H9 (cell line): ENCODE results near the gene GPALPP1. TPM values are rescaled to one million over a fixed set of nuclear protein-coding genes. Genes with fewer than 3 reads are reported as not detected.

ENCODE experiments used
- DNase-seq: peaks from one replicate; pipeline ENCODE4 v3.0.0-alpha.2; 2017
- H2AFZ ChIP-seq: one replicate; pipeline ENCODE4 v1.6.1; 2013; ENCODE audit warnings: mild to moderate bottlenecking, low read length, control low read depth, moderate library complexity
- H2AK5ac ChIP-seq: 2 replicates; pipeline ENCODE4 v1.6.1; 2013; ENCODE audit warnings: low read length, control low read depth, mixed read lengths; ENCODE audit not compliant: insufficient read length
- H2BK120ac ChIP-seq: one replicate; pipeline ENCODE4 v1.6.1; 2013; ENCODE audit warnings: low read depth, mild to moderate bottlenecking, low read length, control low read depth, inconsistent platforms; ENCODE audit not compliant: poor library complexity, severe bottlenecking
- H2BK12ac ChIP-seq: 2 replicates; pipeline ENCODE4 v1.6.1; 2013; ENCODE audit warnings: low read length, control low read depth, mixed read lengths, low read depth; ENCODE audit not compliant: insufficient read length
- H2BK15ac ChIP-seq: 2 replicates; pipeline ENCODE4 v1.6.1; 2013; ENCODE audit warnings: low read depth, low read length, control low read depth
- H2BK20ac ChIP-seq: one replicate; pipeline ENCODE4 v1.6.1; 2013; ENCODE audit warnings: low read depth, mild to moderate bottlenecking, low read length, control low read depth, inconsistent platforms; ENCODE audit not compliant: poor library complexity, severe bottlenecking
- H2BK5ac ChIP-seq: 2 replicates; pipeline ENCODE4 v1.6.1; 2013; ENCODE audit warnings: low read length, control low read depth, mixed read lengths; ENCODE audit not compliant: insufficient read length
- H3K14ac ChIP-seq: 2 replicates; pipeline ENCODE4 v1.6.1; 2013; ENCODE audit warnings: low read length, control low read depth; ENCODE audit not compliant: insufficient read depth
- H3K18ac ChIP-seq: 2 replicates; pipeline ENCODE4 v1.6.1; 2013; ENCODE audit warnings: low read depth, mild to moderate bottlenecking, mixed read lengths, low read length, control low read depth; ENCODE audit not compliant: insufficient read length
- H3K23ac ChIP-seq: 2 replicates; pipeline ENCODE4 v1.6.1; 2013; ENCODE audit warnings: low read length, control low read depth, mixed read lengths, low read depth; ENCODE audit not compliant: insufficient read length
- H3K23me2 ChIP-seq: 2 replicates; pipeline ENCODE4 v1.6.1; 2013; ENCODE audit warnings: low read depth, mild to moderate bottlenecking, mixed read lengths, low read length, control low read depth; ENCODE audit not compliant: insufficient read length, poor library complexity, severe bottlenecking
- H3K27ac ChIP-seq: 2 replicates; pipeline ENCODE4 v1.5.1; 2013; ENCODE audit warnings: low read length, control low read depth, mixed read lengths, low read depth; ENCODE audit not compliant: insufficient read length
- H3K27me3 ChIP-seq: 2 replicates; pipeline ENCODE4 v1.6.1; 2013; ENCODE audit warnings: low read length, control low read depth, inconsistent platforms; ENCODE audit not compliant: insufficient read depth
- H3K4ac ChIP-seq: 2 replicates; pipeline ENCODE4 v1.6.1; 2013; ENCODE audit warnings: low read depth, mild to moderate bottlenecking, control low read depth, inconsistent platforms, low read length, moderate library complexity
- H3K4me1 ChIP-seq: 2 replicates; pipeline ENCODE4 v1.6.1; 2013; ENCODE audit warnings: low read length, control low read depth, inconsistent platforms; ENCODE audit not compliant: insufficient read depth
- H3K4me2 ChIP-seq: 2 replicates; pipeline ENCODE4 v1.6.1; 2013; ENCODE audit warnings: low read length, control low read depth, mixed read lengths; ENCODE audit not compliant: insufficient read length, insufficient read depth
- H3K56ac ChIP-seq: 2 replicates; pipeline ENCODE4 v1.6.1; 2013; ENCODE audit warnings: low read depth, mild to moderate bottlenecking, mixed read lengths, low read length, control low read depth; ENCODE audit not compliant: insufficient read length
- H3K79me1 ChIP-seq: 2 replicates; pipeline ENCODE4 v1.6.1; 2013; ENCODE audit warnings: low read depth, mild to moderate bottlenecking, moderate library complexity, low read length, control low read depth, inconsistent platforms; ENCODE audit not compliant: insufficient read depth, poor library complexity, severe bottlenecking
- H3K79me2 ChIP-seq: 2 replicates; pipeline ENCODE4 v1.6.1; 2013; ENCODE audit warnings: low read length, control low read depth, inconsistent platforms; ENCODE audit not compliant: insufficient read depth
- H3K9ac ChIP-seq: 2 replicates; pipeline ENCODE4 v1.6.1; 2013; ENCODE audit warnings: low read length, control low read depth, mixed read lengths; ENCODE audit not compliant: insufficient read length; ENCODE audit errors: extremely low read depth
- H3K9me3 ChIP-seq: one replicate; pipeline ENCODE4 v1.6.1; 2013; ENCODE audit warnings: low read depth, low read length, inconsistent platforms; ENCODE audit not compliant: control insufficient read depth
- H3T11ph ChIP-seq: one replicate; pipeline ENCODE4 v1.6.1; 2013; ENCODE audit warnings: mild to moderate bottlenecking, low read length, control low read depth, inconsistent platforms
- H4K20me1 ChIP-seq: one replicate; pipeline ENCODE4 v1.6.1; 2013; ENCODE audit not compliant: control insufficient read depth, insufficient read length, insufficient read depth
- H4K5ac ChIP-seq: 2 replicates; pipeline ENCODE4 v1.6.1; 2013; ENCODE audit warnings: low read depth, mild to moderate bottlenecking, mixed read lengths, low read length, control low read depth; ENCODE audit not compliant: insufficient read length
- H4K8ac ChIP-seq: replicated peaks from 2 replicates; pipeline ENCODE4 v1.6.1; 2013; ENCODE audit warnings: low read length, control low read depth, mixed read lengths, low read depth; ENCODE audit not compliant: insufficient read length
- H4K91ac ChIP-seq: 2 replicates; pipeline ENCODE4 v1.6.1; 2013; ENCODE audit warnings: low read depth, mild to moderate bottlenecking, moderate library complexity, mixed read lengths, low read length, control low read depth; ENCODE audit not compliant: insufficient read length
- H3K27ac Mint-ChIP-seq, 3 experiments: 2 replicates in 2 of 3; 3 replicates in 1 of 3; pipeline ENCODE4 v1.8.0; 2020 to 2021; ENCODE audit warnings: mixed read lengths in 3 of 3, mild to moderate bottlenecking in 1 of 3, moderate library complexity in 1 of 3
- H3K27me3 Mint-ChIP-seq: 2 replicates; pipeline ENCODE4 v1.8.0; 2021; ENCODE audit warnings: low read depth, mild to moderate bottlenecking, moderate library complexity, mixed read lengths
- H3K36me3 Mint-ChIP-seq, 3 experiments: 2 replicates in 2 of 3; 3 replicates in 1 of 3; pipeline ENCODE4 v1.8.0; 2020 to 2021; ENCODE audit warnings: low read depth in 3 of 3, mixed read lengths in 3 of 3; ENCODE audit not compliant: insufficient read depth in 1 of 3
- H3K4me1 Mint-ChIP-seq, 2 experiments: 2 replicates each; pipeline ENCODE4 v1.8.0; 2020; ENCODE audit warnings: mixed read lengths in 2 of 2
- H3K4me3 Mint-ChIP-seq, 2 experiments: 2 replicates in 1 of 2; 3 replicates in 1 of 2; pipeline ENCODE4 v1.8.0; 2020 to 2021; ENCODE audit warnings: mild to moderate bottlenecking in 2 of 2, mixed read lengths in 2 of 2, moderate library complexity in 1 of 2
- H3K9me3 Mint-ChIP-seq, 2 experiments: 2 replicates in 1 of 2; 3 replicates in 1 of 2; pipeline ENCODE4 v1.8.0; 2020; ENCODE audit warnings: mild to moderate bottlenecking in 2 of 2, mixed read lengths in 2 of 2, moderate library complexity in 1 of 2
- WGBS: extraction: QIAGEN DNeasy Blood & Tissue Kit; methylation state at CpG from one replicate; pipeline ENCODE4 v1.1.7; 2013; ENCODE audit warnings: missing lambda C conversion rate, low lambda C conversion rate, mixed read lengths; ENCODE audit not compliant: insufficient read length; ENCODE audit errors: extremely low coverage; 5-methylcytosine and 5-hydroxymethylcytosine counted together
- total RNA-seq: library from RNA; stranded (reverse); gene quantifications from 2 replicates; pipeline ENCODE4 v1.2.1, GENCODE V29; 2021
- TF ChIP-seq, protein P1 (sequence below): fragments of 200-600 bp; sonication (generic); conservative IDR thresholded peaks from 3 replicates; pipeline ENCODE4 v1.8.0; 2021; ENCODE audit warnings: antibody characterized with exemption, mild to moderate bottlenecking

Gene GPALPP1
- total RNA-seq, 1 experiment from 2014 or later, result 21.9 TPM

- Mint-ChIP-seq H3K27ac (no peak overlapping the region), H3K9me3 (no peaks in the 10 kb centered on the region), H3K27me3 (no peaks in the 10 kb centered on the region), H3K4me1 (no peaks in the 10 kb centered on the region), H3K36me3 (peaks cover 7 to 34% (median 33%) of the 10 kb centered on the region in 3 experiments; a peak in 6 of 7 replicates), H3K4me3 (no peak overlapping the region)
- no peak overlapping the region for H2BK5ac ChIP-seq
- H3K23ac ChIP-seq, result no peak overlapping the region
- TF ChIP-seq, protein P1, sequence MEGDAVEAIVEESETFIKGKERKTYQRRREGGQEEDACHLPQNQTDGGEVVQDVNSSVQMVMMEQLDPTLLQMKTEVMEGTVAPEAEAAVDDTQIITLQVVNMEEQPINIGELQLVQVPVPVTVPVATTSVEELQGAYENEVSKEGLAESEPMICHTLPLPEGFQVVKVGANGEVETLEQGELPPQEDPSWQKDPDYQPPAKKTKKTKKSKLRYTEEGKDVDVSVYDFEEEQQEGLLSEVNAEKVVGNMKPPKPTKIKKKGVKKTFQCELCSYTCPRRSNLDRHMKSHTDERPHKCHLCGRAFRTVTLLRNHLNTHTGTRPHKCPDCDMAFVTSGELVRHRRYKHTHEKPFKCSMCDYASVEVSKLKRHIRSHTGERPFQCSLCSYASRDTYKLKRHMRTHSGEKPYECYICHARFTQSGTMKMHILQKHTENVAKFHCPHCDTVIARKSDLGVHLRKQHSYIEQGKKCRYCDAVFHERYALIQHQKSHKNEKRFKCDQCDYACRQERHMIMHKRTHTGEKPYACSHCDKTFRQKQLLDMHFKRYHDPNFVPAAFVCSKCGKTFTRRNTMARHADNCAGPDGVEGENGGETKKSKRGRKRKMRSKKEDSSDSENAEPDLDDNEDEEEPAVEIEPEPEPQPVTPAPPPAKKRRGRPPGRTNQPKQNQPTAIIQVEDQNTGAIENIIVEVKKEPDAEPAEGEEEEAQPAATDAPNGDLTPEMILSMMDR, result no peak
- no peak overlapping the region for H4K91ac ChIP-seq
- no peaks in the 10 kb centered on the region for H3K79me1 ChIP-seq
- no peak for DNase-seq
- H3K23me2 ChIP-seq, result no peaks in the 10 kb centered on the region
- no peak overlapping the region for H4K8ac ChIP-seq
- H2BK120ac ChIP-seq, result no peak overlapping the region
- H2BK12ac ChIP-seq, result no peak overlapping the region
- no peak overlapping the region for H2BK20ac ChIP-seq
- H3K9ac ChIP-seq, result no peak overlapping the region
- WGBS, result no CpG with 5 or more reads among the region's 2 CpGs
- no peak overlapping the region for H2AFZ ChIP-seq
- no peaks in the 10 kb centered on the region for H4K20me1 ChIP-seq
- H2AK5ac ChIP-seq, result no peak overlapping the region
- no peaks in the 10 kb centered on the region for H3K79me2 ChIP-seq
- H3K4ac ChIP-seq, result no peak overlapping the region
- H3K9me3 ChIP-seq, result no peaks in the 10 kb centered on the region
- H4K5ac ChIP-seq, result no peak overlapping the region
- H3K56ac ChIP-seq, result no peak overlapping the region
- no peaks in the 10 kb centered on the region for H3K27me3 ChIP-seq
- H3K27ac ChIP-seq, result no peak overlapping the region
- H2BK15ac ChIP-seq, result no peak overlapping the region
- no peak overlapping the region for H3T11ph ChIP-seq
- no peak overlapping the region for H3K14ac ChIP-seq
- H3K18ac ChIP-seq, result no peak overlapping the region
- no peak overlapping the region for H3K4me2 ChIP-seq
- H3K4me1 ChIP-seq, result no peaks in the 10 kb centered on the region
Measured at GRCh38 chr13:45015300-45015699, 26.0 kb downstream of the GPALPP1 start.
